Stimulated activated CD4-positive, alpha-beta T cell treated with anti-CD3 and anti-CD28 coated beads, Interleukin-15, amount 100 ng/mL, for 24 hours (primary cell): Measurements from ENCODE around the gene PLEKHG3.

Experiments
- DNase-seq: peaks from one replicate; pipeline ENCODE4 v3.0.0-alpha.2; 2020

The PLEKHG3 gene

GRCh38 chr14:64708148-64709004, 4.2 kb downstream of the PLEKHG3 start:
- DNase-seq, result no peak

DNA sequence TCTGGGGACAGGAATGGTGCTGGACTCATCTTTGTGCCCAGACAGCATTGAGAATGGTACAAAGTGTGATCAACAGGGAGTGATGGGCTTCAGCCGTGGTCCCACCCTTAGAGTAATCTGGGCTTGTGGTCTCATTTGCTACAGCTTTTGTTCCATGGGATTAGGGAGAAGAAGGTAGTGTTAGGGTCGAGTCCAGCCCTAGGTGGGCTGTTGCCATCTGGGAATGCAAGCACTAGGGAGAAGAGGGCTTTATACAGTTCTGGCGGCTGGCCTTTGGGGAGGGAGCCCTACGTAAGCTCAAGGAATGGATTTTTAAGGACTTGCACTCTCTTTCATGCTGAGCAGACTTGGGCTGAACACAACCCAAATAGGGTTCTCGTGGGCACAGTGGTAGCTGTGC, 4.9 kb downstream of the PLEKHG3 start:
- DNase-seq, result no peak

GRCh38 chr14:64711039-64711438, 6.8 kb downstream of the PLEKHG3 start:
- no peak for DNase-seq

- no peak for DNase-seq
These were observed 9.5 kb downstream of the PLEKHG3 start for GRCh38 chr14:64713677-64714076.

GRCh38 chr14:64714432-64715025, 10.3 kb downstream of the PLEKHG3 start:
- no peak for DNase-seq

- no peak for DNase-seq
These were observed 11.0 kb downstream of the PLEKHG3 start for GRCh38 chr14:64715146-64715627.

- DNase-seq, result no peak
These were observed 11.6 kb downstream of the PLEKHG3 start for GRCh38 chr14:64715628-64716412.

DNA sequence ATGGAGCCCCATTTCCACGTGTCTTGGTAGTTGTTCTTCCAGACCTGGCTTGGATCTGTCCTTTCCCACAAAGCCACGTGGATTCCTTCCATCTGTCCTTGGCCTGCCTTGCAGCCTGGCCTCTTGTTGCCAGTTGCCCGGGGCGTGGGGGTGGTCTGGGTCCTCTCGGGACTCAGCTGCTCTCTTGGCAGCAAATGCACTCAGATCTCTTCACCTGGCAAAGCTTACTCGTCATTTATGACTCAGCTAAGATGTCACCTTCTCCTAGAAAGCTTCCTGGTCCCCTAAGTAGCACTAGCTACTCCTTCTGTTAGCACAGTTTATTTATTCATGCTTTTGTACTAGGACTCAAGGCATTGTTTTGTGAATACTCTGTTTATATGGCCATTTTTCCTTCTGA, 13.6 kb downstream of the PLEKHG3 start:
- DNase-seq, result no peak

DNA sequence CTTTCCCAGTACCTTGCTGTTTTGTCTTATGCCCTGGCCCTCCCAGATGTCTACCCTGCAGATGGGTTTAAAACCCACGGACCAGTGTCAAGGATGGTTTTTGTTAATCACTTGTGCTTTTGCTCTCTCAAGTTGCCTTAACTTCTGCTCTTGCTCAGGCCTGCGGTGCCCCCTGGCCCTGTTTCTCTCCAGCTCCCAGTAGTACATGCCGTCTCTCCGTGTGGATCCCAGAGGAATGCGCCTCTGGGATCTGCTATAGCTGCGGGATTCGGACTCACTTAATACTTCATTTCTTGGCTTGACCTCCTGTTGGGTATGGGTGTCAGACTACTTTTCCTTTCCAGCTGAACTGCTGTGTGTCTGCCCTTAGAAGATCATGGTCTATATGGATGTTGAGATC, 14.5 kb downstream of the PLEKHG3 start:
- no peak for DNase-seq

DNA sequence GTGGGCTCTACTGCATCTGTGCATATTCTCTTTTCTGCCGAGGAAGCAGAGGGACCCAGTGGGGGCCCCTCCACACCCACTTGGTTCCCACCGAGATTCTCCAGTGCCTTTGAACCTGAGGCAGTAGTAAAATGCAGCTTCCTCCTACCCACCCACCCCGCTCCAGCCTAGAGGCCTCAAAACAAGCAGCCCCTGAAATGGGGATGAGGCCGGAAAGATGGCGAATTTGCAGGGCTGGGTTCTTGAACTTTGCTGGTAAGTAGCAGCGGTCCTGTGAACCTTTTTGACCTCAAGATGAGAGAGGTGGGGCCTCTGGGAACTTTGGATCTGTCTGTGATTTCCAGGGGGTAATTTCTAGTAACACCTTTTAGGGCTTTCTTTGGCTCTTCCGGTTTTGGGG, 15.4 kb downstream of the PLEKHG3 start:
- DNase-seq, result no peak

DNA sequence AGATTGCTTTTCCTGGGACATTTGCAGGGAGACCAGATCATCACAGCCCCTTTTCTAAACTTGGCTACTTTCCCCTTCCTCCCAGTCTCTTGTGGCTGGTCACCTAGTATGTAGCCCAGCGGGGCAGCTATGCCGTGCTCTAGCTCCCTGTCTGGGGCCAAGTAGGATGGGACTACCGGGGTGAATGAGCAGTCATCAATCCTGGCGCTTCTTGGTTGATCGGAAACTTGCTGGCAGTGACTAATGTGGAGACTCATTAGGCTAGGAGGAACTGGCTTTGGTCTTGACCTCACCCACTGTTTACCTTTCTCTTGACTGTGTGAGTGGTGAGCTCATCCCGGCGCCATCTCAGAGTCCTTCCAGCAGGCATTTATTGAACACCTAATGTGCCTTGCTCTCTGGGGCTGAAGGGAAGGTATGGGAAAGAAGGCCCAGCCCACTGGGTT, 15.9 kb downstream of the PLEKHG3 start:
- no peak for DNase-seq

- DNase-seq, result no peak
These were observed 17.2 kb downstream of the PLEKHG3 start for GRCh38 chr14:64721391-64721791.

DNA sequence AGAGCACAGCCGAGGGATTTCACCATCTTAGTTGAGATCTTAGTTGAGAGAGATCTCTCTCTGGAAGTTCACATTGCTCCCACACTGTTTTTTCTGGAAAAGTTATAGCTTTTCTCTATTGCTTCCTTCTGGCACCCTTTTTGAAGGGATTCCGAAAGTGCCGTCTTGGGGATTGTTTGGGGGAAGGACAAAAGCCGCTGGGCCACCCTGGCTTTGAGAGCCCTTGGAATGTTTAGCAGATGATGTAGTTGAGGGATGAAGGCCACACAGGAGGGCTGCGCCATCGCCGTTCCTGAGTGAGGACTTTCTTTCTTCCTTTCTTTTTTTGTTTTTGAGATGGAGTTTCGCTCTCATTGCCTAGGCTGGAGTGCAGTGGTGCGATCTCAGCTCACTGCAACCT, 17.7 kb downstream of the PLEKHG3 start:
- DNase-seq, result no peak

GRCh38 chr14:64722842-64723447, 18.7 kb downstream of the PLEKHG3 start:
- no peak for DNase-seq

DNA sequence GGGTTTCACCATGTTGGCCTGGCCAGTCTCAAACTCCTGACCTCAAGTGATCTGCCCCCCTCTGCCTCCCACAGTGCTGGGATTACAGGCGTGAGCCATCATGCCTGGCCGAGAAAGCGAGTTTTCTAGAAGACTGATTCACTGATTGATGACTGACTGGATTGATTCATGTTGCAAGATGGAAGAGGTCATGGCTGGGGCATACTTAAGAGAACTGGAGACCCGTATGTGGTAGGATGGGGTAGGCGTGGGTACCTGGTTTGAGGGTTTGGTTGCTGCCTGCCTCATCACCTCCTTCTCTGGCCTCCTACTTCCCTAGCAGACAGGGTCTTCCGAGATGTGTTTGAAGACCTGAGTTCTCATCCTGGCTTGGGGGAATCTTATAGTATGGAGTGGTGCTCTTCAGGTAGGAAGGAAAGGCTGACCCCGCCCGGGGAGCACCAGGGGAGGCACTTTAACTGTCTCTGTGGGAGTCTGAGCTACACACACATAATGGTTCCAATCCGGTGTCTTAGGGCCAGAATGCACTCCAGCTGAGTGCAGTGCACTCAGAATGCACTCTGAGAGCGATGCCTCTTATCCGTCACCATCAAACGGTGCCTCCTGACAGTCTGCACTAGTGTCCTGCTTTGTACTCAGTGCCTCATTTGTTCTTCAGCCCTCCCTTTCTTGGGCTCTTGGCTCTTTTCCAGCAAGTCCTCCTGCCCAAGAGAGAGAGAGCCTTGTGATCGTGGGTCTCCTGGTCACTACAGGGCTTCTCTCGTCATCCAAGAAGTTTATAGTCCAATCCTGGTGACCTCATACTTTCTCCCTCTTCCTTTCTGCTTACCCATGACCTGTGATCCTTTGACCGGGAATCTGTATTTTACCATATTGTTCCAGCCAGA, 19.7 kb downstream of the PLEKHG3 start:
- no peak for DNase-seq

GRCh38 chr14:64724578-64724930, 20.3 kb downstream of the PLEKHG3 start:
- no peak for DNase-seq

DNA sequence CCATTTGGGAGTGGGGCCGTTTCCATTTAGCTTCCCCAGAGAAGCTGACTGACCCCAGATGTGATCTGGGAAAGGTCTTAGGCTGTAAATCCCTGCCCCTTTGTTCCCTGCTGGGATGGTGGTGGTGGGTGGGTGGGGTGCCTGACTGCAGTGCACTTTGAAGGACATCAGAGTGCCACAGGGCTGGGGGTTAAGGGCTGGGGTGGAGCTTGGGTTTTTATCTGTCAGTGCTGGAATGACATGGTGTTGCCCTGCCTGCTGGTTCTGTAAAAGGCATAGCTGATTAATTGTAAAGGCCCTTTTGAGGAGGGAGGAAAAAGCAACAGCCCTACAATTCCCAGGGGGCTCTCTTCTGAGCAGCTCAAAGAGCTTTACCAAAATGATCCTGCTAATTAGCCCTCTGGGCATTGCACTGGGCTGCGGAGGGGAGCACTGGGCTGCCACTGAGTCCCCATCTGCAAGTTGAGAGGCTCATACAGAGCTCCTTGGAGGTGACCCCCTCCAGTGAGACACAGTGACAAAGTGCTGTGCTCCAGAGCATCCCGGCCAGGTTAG, 21.1 kb downstream of the PLEKHG3 start:
- DNase-seq, result no peak

GRCh38 chr14:64725879-64726584, 21.8 kb downstream of the PLEKHG3 start:
- DNase-seq, result no peak

DNA sequence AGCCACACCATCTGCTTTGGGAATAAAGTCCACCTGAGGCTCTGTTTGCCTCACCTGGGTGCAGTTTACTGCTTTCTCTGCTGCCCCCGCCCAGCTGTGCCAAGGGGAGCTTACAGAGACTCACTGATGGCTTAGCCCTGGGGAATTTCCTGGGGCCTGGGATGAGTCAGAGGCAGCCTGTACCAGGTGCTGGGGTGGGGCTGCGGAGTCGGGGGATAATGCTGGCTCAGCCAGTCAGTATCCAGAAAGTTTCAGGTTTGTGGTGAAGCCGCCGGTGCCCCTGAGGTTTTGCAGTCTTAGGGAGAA, 22.3 kb downstream of the PLEKHG3 start:
- DNase-seq, result peak; percentile 43

GRCh38 chr14:64727551-64728071, 23.4 kb downstream of the PLEKHG3 start:
- no peak for DNase-seq

GRCh38 chr14:64728106-64728505, 23.9 kb downstream of the PLEKHG3 start:
- no peak for DNase-seq
